Cortex of kidney (tissue), 1 donor: ENCODE data around the gene GAST.

Experiments used
- DNase-seq: peaks from one replicate; lab custom pipeline; 2025; lab: John Stamatoyannopoulos, UW

The GAST gene

GRCh38 chr17:41710472-41711090, 1.6 kb upstream of the GAST start:
- no peak for DNase-seq

DNA sequence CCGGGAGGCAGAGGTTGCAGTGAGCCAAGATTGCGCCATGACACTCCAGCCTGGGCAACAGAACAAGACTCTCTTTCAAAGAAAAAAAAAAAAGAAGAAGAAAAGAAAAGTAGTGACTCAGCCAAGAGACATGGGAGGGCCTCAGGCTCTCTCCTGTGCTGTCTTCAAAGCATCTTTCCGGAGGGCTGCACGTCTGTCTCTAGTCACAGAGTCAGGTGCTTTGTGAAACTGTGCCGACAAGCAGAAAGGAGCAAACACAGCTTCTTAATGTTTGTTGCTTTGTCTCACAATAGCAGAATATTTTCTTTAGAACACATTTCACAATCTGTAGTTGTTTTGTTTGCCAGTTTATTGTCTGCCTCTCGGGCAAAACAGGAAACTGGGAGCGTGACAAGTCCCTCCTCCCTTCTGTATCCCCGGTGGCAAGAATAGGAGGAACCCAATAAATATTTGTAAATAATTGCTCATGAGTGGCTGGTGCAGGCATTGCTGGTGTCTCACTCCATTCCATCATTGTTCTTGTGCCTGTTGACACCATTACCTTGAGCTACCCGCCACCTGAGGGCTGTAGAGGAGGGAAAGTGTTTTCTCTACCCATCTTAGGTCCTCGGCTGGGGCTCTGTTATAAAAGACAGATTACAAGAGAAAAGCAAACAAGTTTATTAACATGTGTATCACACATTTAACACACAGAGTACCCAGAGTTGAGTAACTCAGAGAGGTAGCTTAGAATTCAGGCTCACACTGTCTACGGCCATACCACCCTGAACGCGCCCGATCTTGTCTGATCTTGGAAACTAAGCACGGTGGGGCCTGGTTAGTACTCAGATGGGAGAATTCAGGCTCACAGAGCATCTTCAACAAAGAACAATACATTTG, 5.5 kb downstream of the GAST start:
- DNase-seq: no peak

- DNase-seq: no peak
Observed at GRCh38 chr17:41718287-41718645, 6.1 kb downstream of the GAST start.

- no peak for DNase-seq
Observed at GRCh38 chr17:41722231-41722630, 10.1 kb downstream of the GAST start.

DNA sequence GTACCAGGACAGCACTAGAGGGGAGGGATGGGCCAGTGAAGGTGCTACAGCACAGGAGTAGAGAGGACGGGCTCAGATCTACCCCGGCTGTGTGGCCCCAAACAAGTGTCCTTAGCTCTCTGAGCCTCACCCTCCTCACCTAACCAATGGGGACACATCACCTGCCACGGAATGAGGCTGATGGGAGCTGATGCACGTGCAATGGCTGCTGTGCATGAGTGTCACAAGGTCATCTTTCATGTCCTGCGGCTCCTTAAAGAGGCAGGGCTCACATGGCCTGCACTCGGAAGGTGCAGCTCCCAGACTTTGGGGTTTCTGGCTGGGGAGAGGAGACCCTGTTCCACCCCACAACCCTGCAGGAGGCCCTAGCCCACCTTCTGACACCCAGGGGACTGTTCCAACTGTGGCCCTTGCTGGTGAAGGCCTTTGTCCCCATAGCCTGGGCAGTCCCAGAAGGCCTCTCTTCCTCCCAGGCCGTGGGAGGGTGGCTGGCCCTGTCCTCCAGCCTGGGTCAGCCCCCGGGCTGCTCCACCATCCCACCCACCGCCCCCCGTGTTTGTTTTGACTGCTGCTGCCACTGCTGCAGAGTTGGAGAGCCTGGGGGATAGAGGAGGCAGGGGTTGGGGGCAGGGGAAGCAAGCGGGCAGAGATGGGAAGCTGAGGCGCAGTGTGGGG, 11.8 kb downstream of the GAST start:
- no peak for DNase-seq

DNA sequence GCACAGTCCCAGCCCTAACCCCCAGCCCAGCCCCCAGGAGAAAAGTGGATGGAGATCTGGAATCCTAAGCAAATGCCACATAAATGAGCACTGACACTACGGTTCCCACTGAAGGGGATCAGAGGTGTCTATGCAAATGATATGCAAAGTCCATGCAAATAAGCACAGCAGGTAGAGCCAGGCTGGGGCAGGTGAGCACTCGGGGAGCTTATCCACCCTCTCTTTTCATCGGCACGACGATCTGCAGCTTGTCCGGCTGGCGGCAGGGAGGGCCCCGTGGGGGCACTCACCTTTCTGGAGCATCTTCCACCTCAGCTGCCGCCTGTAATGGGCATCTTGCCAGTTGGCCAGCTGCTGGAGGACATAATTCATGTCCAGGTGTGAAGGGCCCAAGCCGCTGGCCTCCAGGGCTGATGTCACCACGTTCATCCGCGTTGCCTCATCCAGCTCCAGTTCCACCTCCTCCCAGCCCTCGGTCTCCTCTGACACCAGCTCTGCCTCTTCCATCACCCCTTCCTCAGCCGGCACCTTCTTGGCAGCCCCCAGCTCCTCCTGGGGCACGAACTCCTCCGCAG, 12.4 kb downstream of the GAST start:
- no peak for DNase-seq

- DNase-seq: no peak
Observed at GRCh38 chr17:41725134-41725533, 13.0 kb downstream of the GAST start.

DNA sequence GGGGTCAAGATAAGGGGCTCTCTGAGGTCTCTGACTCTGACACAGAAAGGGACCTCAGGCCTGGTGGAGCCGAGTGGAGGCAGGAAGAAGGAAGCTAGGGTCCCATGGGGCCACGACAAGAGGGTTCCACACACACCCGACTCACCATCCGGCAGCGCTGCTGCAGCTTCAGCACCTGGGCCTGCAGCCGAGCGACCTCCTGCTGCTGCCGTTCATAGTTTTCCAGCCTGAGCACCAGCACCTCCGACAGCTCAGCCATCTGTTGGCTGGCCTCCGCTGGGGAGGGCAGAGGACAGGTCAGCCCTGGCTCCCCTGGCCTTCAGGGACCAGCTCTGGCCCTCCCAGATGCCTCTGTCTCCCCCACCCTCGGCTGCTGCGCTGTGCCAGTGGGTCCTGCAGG, 15.9 kb downstream of the GAST start:
- DNase-seq: no peak

- no peak for DNase-seq
Observed at GRCh38 chr17:41730479-41730878, 18.3 kb downstream of the GAST start.

GRCh38 chr17:41731836-41732235, 19.7 kb downstream of the GAST start:
- no peak for DNase-seq

- DNase-seq: no peak
Observed at GRCh38 chr17:41733348-41734138, 21.4 kb downstream of the GAST start.

DNA sequence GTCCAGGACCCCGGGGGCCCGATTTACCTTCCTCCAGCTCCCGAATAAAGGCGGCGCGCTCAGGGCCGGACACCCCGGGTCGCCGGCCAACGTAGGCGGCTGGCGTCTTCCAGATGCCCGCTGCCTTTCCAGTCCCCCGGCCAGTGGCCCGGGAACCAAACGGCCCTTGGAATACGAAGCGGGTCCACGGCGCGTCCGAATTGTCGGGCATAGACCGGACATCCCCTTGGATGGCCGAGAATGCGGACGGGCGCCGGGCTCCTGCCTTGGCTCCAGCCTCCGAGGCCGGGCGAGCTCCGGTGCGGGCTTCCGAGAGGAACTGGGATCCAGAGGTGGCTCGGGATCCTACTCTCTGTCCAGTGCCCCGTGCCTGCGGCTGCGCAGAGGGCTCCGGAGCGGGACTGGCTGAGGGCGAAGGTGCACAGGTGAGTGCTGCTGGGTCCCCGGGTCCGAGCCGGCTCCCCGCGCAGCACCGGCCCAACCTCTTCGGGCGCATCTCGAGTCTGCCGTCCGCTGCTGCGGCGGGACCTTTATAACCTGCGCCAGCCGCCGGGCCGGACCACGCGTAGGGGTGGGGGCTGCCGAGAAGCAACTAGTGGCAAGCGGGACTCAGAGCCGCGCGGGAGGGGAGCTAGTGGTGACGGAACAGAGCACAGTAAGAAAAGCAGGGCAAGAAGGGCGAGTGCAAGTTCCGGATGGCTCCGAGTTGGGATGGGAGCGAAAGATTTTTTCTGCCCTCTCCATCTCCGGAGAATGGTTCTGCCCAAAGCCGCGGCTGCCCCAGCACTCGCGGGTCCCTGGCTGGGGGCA, 22.2 kb downstream of the GAST start, which contains the start of gene HAP1:
TSS of gene HAP1 (minus strand) at position 505 of the 810 bp plus-strand sequence. CDS start at position 496, 9 bp downstream.
- no peak for DNase-seq

DNA sequence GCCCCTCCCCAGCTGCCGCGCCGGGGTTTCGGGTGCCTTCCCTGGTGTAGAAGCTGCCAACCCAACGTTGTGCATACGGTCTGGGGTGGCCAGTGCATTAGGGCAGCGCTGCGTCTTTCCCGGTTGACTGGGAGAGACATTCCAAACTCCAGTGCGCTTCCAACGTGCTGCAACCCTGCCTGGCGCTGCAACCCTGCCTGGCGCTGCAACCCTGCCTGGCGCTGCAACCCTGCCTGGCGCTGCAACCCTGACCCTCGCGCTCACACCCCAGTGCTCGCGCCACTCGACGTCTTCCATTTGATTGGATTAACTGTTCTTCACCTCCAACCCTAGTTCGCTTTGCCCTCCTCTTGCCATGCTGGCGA, 22.8 kb downstream of the GAST start:
- DNase-seq: no peak

GRCh38 chr17:41735744-41736143, 23.6 kb downstream of the GAST start:
- no peak for DNase-seq

- DNase-seq: no peak
Observed at GRCh38 chr17:41736983-41737679, 25.0 kb downstream of the GAST start.

DNA sequence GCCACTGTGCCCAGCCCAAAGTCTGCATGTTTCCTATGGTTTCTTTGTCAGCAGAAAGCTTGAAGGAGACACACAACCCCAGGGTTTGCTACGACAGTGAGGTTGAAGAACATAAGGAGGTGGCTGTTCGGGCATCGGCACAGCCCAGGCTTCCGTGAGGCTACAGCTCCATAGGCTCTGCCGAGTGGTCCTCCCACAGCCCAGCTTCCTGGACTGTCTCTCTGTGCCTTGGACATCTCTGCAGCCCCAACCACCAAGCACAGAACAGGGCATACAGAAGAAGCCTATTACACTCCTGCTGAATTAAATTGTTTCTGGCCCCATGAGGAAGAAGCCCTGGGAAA, 25.5 kb downstream of the GAST start:
- no peak for DNase-seq

- DNase-seq: no peak
Observed at GRCh38 chr17:41738077-41738800, 26.1 kb downstream of the GAST start.

DNA sequence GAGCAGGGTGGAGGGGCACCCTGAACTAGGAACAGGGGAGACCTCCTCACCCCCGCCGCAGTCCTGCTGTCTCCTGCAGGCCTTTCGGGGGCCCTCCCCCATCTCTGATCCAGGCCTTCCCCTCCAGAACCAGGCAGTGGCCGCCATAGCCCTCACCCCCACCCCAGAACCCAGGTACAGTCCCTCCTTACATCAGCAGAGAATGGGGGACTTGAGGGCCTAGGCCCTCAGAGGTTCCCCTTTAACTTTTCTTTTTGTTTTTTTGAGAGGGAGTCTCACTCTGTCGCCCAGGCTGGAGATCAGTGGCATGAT, 26.6 kb downstream of the GAST start:
- no peak for DNase-seq

DNA sequence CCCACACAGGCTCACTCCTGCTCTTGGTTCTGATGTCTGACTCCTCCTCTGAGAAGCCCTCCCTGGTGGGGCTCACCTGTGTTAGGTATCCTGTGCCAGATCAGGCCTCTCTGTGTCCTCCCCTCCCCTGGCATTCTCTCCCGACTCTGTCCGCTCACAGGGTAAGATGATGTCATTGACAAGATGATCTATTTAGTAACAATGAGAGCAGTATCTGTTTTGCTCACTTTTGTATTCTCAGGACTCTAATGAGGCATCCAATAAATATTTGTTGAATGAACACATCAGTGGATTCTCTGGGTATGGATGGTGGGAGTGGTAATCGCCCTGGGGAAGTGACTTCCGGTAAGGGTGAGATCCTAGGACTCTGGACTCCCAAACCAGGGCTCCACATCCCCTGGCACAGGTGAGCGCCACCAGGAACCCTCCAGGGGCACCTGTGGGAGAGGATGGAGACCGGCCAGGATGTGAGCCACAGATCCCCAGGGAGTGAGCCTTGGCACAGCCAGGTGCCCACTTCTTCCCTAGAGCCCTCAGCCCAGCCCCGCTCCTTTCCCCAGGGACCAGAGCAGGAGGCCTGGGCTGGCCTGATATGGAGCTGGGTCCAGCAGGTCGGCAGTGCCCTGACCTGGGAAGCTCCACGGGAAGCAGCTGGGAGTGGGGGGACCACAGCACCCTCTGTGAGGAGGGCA, 27.7 kb downstream of the GAST start:
- no peak for DNase-seq
